Activated T-cell treated with anti-CD3 and anti-CD28 coated beads for 24 hours (primary cell): ENCODE data around the gene SLC25A41.

Experiments
- DNase-seq: peaks from one replicate; pipeline ENCODE4 v3.0.0-alpha.2; 2020; ENCODE audit warnings: low read depth

Gene SLC25A41

DNA sequence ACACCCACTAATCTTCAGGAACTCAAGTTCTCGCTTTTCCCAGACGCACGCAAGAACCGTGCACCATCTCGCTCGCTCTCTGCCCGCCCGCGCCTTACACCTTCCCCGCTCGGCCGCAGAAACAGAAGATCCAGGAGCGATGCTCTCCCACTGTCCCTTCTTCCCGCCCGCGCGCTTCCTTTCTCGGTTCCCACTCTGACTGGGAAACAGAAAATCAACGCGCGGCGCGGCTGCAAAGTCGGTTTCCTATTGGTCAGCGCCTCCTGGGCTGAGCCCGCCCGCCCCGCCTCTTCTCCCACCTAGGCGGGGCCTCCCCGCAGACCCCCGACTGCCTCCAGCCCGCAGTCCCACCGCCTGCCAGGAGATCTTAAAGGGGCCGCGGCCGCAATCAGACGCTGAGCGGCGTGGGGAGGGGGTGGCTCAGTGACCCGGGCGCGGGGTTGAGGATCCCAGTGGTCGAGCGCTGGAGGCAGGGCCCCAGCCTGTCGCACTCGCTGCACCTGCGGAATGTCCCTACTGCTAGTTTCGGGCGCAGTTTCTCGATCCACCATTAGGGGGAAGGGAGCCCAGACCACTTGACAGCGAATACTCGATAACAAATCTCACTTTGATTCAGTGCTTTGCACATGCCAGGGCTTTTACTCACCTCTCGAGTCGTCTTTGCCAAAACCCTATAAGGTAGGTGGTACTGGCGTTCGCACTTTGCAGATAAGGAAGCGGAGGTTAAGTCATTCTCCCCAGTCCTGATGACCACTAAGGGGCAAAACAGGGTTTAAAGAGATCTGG, 26.7 kb upstream of the SLC25A41 start:
- DNase-seq = peak; percentile 94

DNA sequence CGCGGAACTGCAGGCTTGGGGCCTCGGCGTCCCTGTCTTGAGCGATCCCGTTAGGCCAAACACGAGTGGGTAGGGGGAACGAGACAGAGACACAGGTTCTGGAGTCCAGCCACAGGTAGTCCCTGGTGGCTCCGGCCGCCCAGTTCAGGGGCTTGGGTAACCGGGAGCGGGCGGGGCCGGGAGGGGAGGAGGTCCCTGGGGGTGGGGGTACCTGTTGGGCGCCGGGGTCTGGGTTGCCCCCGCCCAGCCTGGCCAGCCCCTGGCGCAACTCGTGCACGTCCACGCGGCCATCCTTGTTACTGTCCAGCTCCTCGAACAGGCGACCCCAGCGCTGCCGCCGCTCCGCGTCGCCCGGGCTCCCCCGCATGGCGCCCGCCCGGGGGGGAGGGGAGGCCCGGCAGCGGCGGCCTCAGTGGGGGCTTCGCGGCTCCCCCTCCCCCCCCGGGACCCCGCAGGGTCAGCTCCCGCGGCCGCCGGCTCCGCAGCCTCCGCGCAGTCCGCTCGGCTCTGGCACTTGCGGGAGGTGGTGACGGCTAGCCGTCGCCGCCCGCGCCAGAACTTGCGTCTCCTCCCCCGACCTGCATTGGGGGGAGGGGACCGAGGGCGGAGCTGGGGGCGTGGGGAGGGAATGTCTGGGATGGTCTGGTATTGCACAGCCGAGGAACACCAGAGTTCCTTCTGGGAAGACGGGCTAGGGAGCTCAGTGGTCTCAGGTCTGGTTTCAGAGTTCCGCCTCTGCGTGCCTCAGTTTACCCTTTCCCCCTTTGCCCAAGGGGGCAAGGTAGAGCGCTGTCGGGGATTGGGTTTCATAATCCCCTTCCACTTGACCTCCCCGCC, 25.9 kb upstream of the SLC25A41 start, which contains the start of gene SLC25A23:
SLC25A23 (minus strand) TSS at position 531 of the 837 bp plus-strand sequence; CDS start at position 367, 164 bp downstream.
- peak; percentile 54 for DNase-seq

DNA sequence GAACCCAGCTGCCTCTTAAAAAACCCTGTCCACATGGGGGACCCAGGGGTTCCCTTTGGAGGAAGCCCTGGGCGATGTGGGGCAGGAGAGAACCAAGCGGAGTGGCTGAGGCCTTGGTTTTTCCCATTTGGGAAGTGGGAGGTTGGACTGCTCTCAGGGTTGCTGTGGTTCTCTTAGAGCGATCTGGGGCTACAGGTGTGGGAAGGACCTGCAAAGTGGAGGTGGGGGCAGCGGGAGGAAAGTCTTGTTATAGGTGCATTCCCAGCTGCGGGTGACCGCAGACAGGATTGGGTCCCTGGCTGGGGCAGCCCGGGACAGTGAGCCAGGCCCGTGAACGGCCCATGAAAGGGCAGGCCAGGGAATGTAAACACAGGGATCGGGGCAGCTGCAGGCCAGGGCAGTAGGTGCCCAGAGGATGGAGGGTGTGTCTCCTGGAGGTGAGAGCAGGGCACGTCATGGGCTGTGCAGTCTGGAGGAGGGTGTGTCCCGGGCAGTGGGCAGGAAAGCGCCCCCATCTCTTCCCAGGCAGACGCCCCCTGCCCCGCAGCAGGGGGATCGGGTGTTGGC, 25.2 kb upstream of the SLC25A41 start:
- no peak for DNase-seq

DNA sequence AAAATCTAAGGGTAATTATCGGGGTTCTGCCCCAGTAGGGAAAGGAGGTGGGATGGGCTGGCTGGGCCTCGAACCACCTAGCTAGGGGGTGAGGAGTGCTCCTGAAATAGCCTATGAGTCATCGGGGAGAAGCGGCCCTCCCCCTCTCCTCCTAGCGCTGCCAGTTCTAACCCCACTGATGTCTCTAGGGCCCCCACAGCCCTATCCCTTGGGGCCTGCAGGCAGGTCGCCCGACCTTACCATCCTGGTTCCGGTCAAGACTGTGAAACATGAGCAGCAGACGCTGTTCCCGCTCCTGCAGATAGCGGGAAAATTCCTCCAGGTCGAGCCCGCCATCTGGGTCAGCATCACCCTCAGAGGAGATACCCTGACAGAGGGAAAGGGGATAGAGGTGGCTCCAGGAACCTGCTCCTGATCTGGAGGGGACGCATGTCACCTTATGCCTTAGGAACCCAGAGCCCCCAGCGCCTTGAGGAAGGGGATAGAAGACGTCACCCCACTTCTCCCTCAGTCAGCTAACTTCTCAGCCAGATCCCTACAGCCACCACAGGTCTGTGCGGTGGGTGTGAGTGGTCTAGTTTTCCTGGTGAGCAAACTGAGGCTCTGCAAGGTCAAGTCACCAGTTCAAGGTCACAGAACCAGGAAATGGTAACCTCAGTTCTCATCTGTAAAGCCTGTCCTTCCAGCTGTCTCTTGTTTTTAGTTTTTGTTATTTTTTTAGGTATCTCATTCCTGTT, 24.6 kb upstream of the SLC25A41 start:
- no peak for DNase-seq

DNA sequence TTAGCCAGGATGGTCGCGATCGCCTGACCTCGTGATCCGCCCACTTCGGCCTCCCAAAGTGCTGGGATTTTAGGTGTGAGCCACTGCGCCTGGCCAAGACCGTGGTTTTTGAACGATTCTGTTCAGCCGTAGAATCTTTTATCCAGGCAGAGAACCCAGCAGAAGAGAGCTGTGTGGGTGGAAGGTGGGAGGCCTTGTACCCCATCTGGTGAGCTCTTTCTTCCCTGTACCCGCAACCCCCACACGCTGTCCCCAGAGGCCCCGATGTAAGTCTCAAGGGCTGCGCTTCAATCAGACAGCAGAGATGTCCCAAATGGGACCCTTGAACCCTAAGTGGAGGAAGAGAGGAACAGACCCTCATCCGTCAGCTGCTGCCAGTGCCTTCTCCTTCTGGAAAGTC, 22.4 kb upstream of the SLC25A41 start:
- no peak for DNase-seq

DNA sequence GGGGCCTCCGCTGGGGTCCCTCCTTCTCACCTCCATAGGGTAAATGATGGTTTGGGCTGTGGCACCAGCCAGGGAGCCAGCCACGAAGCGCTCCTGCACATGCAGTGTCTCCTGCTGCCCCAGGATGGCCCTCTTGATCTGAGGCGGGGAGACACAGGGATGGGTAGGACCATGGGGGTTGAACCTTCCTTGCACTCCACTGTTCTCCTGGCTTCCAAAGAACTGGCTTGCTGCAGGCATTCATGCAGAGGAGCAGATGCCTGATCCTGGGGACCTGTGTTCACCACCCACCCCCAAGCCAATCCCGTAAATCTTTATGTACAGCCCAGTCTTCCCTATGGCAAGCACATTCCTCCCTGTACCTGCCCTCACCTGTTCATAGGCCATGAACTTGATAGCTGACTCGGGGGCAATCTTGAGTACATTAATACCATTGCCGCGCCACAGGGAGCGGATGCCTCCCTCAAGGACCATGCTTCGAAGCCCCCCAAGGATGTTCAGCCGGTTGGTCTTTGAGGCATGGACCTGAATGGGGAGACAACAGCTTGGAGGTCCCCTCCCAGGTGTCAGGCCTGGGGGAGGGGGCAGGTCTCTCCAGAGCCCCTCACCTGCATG, 20.5 kb upstream of the SLC25A41 start:
- DNase-seq = no peak

DNA sequence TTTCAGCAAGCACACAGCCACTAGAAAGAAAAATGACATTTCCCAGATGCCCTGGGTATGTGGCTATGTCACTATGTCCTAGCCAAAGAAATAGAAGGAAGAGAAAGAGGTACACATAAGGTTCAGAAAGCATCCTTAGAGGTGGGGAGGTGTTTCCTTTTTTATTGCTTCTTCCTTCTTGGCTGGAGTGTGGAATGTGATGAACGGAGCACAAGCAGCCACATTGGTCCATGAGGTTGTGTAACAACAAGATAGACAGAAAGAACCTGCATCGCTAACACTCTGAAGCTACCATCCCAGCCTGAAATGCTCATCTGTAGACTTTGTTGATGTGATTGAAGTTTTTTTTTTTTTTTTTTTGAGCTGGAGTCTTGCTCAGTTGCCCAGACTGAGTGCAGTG, 19.3 kb upstream of the SLC25A41 start:
- DNase-seq = no peak

DNA sequence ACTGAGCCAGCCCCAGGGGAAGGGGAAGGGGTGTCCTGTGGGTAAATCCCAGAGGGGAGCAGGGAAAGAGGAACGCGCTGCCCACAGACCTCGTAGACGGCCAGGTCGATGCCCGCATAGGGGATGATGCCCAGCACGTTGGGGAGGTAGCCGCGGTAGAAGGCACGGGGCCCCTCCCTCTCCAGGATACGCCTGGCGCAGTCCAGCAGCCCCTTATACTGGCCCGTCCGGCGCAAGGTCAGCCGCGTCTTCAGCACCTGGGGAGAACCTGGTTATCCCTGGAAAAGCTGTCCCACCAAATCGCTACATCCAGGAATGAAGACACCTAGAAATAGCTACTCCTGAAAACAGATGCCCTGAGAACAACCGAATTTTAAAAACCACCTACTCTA, 18.7 kb upstream of the SLC25A41 start:
- DNase-seq = no peak

DNA sequence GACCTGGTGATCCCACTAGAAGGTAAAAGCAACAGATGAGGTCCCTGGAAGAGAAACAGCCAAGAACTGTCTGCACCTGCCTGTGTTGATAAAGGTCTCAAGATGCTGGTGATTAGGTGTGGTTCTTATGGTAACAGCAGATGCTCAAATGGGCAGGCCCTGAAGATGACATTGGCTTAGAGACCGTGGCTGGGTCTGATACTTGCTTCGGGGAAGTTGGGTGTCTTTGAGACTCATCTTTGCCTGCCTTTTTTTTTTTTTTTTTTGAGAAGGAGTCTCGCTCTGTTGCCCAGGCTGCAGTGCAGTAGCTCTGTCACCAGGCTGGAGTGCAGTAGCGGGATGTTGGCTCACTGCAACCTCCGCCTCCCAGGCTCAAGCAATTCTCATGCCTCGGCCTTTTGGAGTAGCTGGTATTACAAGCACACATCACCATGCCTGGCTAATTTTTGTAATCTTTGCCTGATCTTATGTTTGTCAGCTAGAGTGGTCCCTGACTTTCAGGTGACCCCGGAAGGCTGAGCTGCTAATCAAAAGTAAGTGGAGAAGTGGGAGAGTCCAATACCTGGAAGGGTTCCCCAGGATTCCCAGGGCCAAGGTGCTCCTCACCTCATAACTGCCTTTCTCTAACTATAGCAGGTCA, 18.1 kb upstream of the SLC25A41 start:
- no peak for DNase-seq

DNA sequence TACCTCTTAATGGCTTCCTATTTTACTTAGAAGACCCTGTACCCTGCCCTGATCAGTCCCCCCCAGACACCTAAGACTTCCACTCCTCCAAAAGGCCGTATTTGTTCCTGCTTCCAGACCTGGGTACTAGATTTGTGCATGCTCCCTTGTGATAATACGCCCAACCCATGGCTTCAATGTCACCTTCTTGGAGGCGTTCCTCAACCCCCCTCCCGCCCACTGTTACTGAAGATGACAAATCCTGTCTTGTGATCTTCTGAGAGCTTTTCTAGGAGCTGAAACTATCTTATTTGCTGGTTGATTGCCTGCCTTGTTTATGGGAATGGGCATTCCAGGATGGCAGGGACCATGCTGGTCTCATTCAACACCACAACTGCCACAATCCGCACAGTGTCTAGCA, 16.6 kb upstream of the SLC25A41 start:
- no peak for DNase-seq

DNA sequence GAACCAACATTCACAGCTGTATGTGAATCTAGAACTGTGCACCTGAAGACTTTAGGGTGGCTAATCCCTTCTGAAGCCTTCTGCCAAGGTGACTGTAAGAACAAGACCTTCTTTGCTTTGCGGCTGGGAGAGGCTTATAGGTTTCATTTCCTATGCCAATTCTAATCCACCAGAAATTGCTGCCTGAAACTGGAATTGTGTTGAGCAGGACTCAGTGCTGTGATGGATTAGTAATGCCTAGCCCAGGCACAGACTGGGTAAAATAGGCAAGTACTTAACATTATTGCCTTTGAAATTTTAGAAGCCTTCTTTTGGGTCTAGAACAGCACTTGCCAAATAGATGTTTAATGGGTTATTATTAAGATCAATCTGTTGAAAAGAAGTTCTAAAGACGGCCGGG, 14.5 kb upstream of the SLC25A41 start:
- no peak for DNase-seq

DNA sequence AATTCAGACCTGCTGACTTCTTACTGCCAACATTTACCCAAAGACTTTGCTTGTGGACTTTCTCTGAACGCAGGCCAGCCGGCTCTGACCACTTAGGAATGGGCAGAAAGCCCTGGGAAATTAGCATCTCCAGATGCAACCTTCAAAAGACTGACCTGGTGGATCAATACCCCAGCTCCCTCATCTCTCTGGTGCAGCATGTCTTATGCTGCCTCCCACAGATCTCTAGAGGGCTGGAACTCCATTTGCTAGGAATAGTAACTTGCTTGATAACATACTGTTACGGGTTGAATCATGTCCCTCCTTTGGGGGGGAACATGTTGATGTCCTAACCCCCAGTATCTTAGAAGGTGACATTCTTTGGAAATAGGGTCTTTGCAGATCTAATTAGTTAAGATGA, 12.9 kb upstream of the SLC25A41 start:
- DNase-seq = no peak

DNA sequence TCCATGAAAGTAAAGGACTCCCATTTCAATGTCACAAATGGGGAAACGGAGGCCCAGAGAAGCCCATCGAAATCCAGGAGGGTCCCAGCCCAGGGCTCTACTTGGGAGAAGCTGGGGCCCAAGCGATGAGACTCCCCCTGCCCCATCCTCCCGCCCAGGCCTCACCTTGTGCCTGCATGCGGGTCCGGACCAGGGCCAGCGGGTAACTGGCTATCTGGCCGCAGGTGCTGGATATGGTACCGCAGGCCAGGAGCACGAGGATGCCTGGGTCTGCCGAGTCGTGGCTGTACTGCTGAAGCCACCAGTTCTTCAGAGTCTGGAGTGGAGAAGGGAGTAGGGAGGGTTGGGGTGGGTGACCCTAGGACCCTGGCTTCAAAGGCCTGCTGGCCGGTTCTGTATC, 10.4 kb upstream of the SLC25A41 start:
- DNase-seq = no peak

DNA sequence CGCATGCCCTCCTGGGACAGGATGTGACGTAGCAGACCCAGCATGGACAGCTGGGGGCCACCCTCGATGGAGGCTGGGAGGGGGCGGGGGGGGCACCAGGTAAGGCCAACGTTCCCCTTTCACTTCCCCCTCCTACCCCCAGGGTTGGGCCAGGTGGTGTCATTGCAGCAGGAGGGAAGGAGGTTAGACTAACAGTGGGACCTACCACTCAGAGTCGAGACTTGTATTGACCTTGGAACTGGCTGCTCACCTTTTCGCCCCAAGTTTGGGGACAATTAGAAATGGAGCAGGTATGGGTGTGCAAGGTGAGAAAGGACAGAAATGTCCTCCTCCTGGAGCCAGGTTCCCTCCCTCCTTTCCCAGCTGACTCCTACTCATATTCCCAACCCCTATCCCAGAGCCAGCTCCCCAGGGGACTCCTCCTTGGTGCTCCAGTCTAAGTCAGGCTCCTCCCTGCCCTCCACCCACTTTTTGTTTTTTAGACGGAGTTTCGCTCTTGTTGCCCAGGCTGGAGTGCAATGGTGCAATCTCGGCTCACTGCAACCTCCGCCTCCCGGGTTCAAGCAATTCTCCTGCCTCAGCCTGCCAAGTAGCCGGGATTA, 8.6 kb upstream of the SLC25A41 start:
- DNase-seq = no peak

DNA sequence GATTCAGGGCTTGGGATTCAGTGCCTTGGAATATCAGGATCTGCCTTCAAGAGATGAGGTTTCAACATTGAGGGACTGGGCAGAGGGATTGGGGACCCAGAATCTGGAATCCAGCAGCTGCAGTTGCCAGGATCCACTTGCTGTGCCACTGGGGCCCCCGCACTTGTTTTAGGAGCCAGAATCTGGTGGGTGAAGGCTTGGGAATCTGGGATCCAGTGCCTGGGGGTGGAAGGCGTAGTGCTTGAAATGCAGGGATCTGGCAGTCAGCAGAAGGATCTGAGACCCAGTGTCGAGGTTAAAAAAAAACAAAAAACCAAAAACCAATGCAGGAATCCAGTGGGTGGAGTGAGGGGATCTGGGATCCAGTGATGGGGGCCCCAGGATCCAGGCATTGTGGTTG, 7.3 kb upstream of the SLC25A41 start:
- DNase-seq = no peak

DNA sequence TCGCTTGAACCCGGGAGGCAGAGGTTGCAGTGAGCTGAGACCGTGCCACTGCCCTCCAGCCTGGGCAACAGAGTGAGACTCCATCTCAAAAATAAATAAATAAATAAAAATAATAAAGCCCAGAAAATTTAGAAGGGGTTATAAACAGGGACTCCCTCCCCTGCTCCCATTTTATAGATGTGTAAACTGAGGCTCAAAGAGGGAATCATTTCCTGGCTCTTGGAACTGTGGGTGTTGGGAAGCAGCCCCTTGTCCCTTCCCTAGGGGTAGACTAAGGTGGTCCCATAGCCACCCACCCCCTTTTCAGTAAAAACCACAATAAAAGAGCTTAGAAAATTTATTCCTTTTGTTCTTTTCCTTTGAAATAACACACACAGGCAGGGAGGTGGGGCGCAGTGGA, 6.2 kb upstream of the SLC25A41 start:
- no peak for DNase-seq

DNA sequence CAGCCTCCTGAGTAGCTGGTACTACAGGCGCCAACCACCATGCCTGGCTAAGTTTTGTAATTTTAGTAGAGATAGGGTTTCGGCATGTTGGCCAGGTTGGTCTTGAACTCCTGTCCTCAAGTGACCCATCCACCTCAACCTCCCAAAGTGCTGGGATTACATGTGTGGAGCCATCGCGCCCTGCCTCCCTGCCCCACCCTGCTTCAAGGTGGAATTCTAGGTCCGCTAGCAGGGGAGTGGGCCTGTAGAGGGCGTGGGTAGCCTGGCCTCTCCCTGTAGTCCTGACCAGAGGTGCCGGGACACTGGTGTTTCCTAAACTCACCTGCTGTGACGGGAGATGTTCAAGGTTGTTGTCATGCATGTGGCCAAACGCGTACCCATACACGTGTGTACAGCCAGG, 398 bp downstream of the SLC25A41 start:
- DNase-seq = no peak

DNA sequence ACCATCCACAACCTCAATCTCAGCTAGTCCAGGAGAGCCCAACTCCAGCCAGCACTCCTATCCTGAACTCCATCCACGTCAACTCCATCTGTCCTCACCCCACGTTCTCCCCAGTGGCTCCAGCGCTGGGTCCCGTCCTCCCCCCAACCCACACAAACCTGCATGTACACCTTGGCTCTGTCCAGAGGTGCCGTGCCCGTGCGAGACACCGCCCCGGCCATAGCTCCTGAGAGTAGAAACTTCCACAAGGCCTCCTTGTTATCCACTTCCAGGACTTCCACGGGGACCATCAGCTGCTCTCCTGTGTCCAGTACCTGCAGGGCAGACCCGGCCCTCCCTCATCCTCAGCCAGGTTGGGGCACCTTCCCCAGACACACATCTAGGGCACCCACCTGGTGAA, 1.7 kb downstream of the SLC25A41 start:
- no peak for DNase-seq

DNA sequence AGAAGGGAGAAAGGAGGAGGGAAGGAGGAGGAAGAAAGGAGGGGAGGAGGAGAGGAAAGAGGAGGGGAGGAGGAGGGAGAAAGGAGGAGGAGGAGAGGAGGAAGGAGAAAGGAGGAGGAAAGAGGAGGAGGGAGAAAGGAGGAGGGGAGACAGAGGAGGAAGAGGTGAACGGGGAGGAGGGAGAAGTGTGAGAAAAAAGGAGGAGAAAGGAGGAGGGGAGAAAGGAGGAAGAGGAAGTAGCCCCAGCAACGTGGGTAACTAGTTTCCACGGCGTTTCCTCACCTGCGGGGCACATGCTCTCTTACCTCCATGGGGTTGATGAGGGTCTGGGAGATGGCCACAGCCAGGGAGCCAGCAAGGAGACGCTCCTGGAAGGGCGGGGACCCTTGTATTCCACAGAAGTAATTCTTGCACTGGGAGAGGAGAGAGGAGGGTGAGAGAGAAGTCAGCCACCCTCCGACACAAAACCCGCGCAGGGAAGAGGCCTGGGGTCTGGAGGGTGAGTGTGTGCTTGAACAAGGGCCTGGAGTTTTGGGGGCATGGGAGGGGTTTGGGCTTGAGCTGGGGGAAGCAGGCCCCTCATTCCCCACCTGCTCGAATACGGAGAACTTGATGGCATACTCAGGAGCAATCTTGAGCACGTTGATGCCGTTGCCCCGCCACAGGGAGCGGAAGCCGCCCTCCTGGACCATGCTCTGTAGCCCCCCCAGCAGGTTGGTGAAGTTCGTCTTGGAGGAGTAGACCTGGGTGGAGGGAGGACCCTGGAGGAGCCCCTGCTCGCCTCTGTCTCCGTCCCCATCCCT, 3.9 kb downstream of the SLC25A41 start:
- no peak for DNase-seq
